WTC11 (cell line): ENCODE data around the gene ZNF639.

Experiments used
- ELF4 ChIP-seq: sonication (generic); formaldehyde crosslinking; IDR thresholded peaks from 2 replicates; pipeline ENCODE4 v1.8.1; 2022; ENCODE audit warnings: low read depth, mild to moderate bottlenecking, moderate library complexity, missing genetic modification reagents
- NFE2L1 ChIP-seq: sonication (generic); formaldehyde crosslinking; IDR thresholded peaks from 2 replicates; pipeline ENCODE4 v1.8.1; 2023; ENCODE audit warnings: missing genetic modification reagents
- SMAD3 ChIP-seq: sonication (generic); formaldehyde crosslinking; IDR thresholded peaks from 2 replicates; pipeline ENCODE4 v1.8.0; 2022; ENCODE audit warnings: missing genetic modification reagents, mild to moderate bottlenecking, borderline replicate concordance
- TEAD1 ChIP-seq: sonication (generic); formaldehyde crosslinking; IDR thresholded peaks from 2 replicates; pipeline ENCODE4 v1.8.0; 2022; ENCODE audit warnings: mild to moderate bottlenecking, missing genetic modification reagents
- TF ChIP-seq, protein P1 (sequence below): sonication (generic); formaldehyde crosslinking; IDR thresholded peaks from 2 replicates; pipeline ENCODE4 v1.8.1; 2023; ENCODE audit warnings: mild to moderate bottlenecking, missing genetic modification reagents, borderline replicate concordance
- TF ChIP-seq, protein P2 (sequence below): sonication (generic); formaldehyde crosslinking; IDR thresholded peaks from 2 replicates; pipeline ENCODE4 v1.8.0; 2022; ENCODE audit warnings: mild to moderate bottlenecking, missing genetic modification reagents

DNA sequence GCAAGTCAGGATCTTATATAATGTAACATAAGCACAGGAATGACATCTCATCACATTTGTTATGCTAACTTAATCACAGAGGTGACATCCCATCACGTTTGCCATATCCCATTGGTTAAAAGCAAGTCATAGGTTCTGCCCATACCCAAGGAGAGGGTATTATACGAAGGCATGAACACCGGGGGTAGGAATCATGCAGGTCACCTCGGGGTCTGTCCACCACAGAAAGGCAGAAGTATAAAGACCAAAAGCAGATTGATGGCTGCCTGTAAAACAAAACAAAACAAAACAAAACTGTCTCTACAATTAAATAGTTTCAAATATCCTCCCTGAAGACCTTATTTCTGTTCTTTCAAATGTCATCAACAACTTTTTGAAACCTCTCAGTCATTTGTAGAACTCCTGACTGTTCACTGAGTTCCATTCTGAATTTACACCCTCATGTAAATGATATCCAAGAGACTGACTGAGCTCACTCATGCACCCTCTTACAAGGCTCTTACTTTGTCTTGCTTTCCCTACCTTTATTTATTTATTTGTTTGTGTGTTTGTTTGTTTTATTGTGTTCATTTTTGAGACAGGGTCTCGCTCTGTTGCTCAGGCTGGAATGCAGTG is 22.7 kb upstream of the ZNF639 start:
- TF ChIP-seq TEAD1 (CRISPR knock-in tag) (no peak), ELF4 (no peak), SMAD3 (CRISPR knock-in tag) (no peak), NFE2L1 (CRISPR knock-in tag) (no peak)
- TF ChIP-seq, protein P1, sequence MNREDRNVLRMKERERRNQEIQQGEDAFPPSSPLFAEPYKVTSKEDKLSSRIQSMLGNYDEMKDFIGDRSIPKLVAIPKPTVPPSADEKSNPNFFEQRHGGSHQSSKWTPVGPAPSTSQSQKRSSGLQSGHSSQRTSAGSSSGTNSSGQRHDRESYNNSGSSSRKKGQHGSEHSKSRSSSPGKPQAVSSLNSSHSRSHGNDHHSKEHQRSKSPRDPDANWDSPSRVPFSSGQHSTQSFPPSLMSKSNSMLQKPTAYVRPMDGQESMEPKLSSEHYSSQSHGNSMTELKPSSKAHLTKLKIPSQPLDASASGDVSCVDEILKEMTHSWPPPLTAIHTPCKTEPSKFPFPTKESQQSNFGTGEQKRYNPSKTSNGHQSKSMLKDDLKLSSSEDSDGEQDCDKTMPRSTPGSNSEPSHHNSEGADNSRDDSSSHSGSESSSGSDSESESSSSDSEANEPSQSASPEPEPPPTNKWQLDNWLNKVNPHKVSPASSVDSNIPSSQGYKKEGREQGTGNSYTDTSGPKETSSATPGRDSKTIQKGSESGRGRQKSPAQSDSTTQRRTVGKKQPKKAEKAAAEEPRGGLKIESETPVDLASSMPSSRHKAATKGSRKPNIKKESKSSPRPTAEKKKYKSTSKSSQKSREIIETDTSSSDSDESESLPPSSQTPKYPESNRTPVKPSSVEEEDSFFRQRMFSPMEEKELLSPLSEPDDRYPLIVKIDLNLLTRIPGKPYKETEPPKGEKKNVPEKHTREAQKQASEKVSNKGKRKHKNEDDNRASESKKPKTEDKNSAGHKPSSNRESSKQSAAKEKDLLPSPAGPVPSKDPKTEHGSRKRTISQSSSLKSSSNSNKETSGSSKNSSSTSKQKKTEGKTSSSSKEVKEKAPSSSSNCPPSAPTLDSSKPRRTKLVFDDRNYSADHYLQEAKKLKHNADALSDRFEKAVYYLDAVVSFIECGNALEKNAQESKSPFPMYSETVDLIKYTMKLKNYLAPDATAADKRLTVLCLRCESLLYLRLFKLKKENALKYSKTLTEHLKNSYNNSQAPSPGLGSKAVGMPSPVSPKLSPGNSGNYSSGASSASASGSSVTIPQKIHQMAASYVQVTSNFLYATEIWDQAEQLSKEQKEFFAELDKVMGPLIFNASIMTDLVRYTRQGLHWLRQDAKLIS, result no peak
- TF ChIP-seq, protein P2, sequence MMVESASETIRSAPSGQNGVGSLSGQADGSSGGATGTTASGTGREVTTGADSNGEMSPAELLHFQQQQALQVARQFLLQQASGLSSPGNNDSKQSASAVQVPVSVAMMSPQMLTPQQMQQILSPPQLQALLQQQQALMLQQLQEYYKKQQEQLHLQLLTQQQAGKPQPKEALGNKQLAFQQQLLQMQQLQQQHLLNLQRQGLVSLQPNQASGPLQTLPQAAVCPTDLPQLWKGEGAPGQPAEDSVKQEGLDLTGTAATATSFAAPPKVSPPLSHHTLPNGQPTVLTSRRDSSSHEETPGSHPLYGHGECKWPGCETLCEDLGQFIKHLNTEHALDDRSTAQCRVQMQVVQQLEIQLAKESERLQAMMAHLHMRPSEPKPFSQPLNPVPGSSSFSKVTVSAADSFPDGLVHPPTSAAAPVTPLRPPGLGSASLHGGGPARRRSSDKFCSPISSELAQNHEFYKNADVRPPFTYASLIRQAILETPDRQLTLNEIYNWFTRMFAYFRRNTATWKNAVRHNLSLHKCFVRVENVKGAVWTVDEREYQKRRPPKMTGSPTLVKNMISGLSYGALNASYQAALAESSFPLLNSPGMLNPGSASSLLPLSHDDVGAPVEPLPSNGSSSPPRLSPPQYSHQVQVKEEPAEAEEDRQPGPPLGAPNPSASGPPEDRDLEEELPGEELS (CRISPR knock-in tag), result no peak
